HG02571 (cell line): ENCODE data around the gene ARL5B.

ENCODE experiments used
- ATAC-seq: cut with Tn5 transposase; IDR thresholded peaks from one replicate; pipeline ENCODE4 v1.9.1; 2021; ENCODE audit warnings: mild to moderate bottlenecking, moderate library complexity; ENCODE audit not compliant: unreplicated experiment

ARL5B gene

GRCh38 chr10:18699849-18700840 lies 40.9 kb downstream of the ARL5B start:
- ATAC-seq, result no peak

GRCh38 chr10:18703521-18703920 lies 44.3 kb downstream of the ARL5B start:
- ATAC-seq, result no peak

GRCh38 chr10:18710201-18710653 lies 51.0 kb downstream of the ARL5B start:
- no peak for ATAC-seq

GRCh38 chr10:18713077-18713476 lies 53.8 kb downstream of the ARL5B start:
- no peak for ATAC-seq

- no peak for ATAC-seq
Observed at GRCh38 chr10:18718991-18719390, 59.8 kb downstream of the ARL5B start.

- no peak for ATAC-seq
Observed at GRCh38 chr10:18719811-18720210, 60.6 kb downstream of the ARL5B start.

- ATAC-seq, result no peak
Observed at GRCh38 chr10:18721067-18721466, 61.8 kb downstream of the ARL5B start.

GRCh38 chr10:18723801-18724200 lies 64.6 kb downstream of the ARL5B start:
- ATAC-seq, result no peak
